PC-3 (cell line): ENCODE measurements around the gene MRPL2. TPM values are rescaled to one million over a fixed set of nuclear protein-coding genes. Genes with fewer than 3 reads are reported as not detected.
"Not testable (repeated sequence)": the region's sequence is repeated elsewhere in the genome, so short reads cannot be mapped to it uniquely, and the experiment has no call there.

Source experiments
- ATAC-seq: fragments of 200-7000 bp; cut with Tn5 transposase; 2 replicates; pipeline ENCODE4 v1.9.1; 2020; ENCODE audit warnings: mild to moderate bottlenecking, moderate library complexity
- BruUV-seq: library from RNA; stranded (reverse); fragments of 400-500 nt; replicated peaks from 2 replicates; lab custom pipeline; 2021; lab: Mats Ljungman, UMichigan
- CTCF ChIA-PET: fragments of 300-600 bp; sonication (Branson Sonifier 250); formaldehyde crosslinking; loops from one replicate; lab custom pipeline; 2022; ENCODE audit warnings: antibody characterized with exemption; lab: Charles Lee
- POLR2A ChIA-PET: fragments of 300-600 bp; sonication (Branson Sonifier 250); formaldehyde crosslinking; loops from one replicate; lab custom pipeline; 2022; ENCODE audit warnings: antibody characterized with exemption; ENCODE audit not compliant: unreplicated experiment; lab: Charles Lee
- DNase-seq: peaks from one replicate; pipeline ENCODE4 v3.0.0-alpha.2; 2015
- H2AFZ ChIP-seq: fragments of 300-600 bp; sonication (generic); 2 replicates; pipeline ENCODE4 v1.6.0; 2016; ENCODE audit warnings: antibody characterized with exemption, low read length
- H3F3A ChIP-seq: fragments of 300-600 bp; sonication (generic); one replicate; pipeline ENCODE4 v1.6.0; 2017; ENCODE audit warnings: antibody characterized with exemption, low read length, control low read depth, mild to moderate bottlenecking; ENCODE audit not compliant: unreplicated experiment
- H3K27ac ChIP-seq: fragments of 300-600 bp; sonication (generic); 2 replicates; pipeline ENCODE4 v1.5.1; 2016; ENCODE audit warnings: mild to moderate bottlenecking, low read length
- H3K27me3 ChIP-seq: fragments of 300-600 bp; sonication (generic); 2 replicates; pipeline ENCODE4 v1.6.1; 2016; ENCODE audit warnings: low read length, mixed read lengths
- H3K36me3 ChIP-seq: fragments of 300-600 bp; sonication (generic); 2 replicates; pipeline ENCODE4 v1.6.1; 2016; ENCODE audit warnings: low read depth, mixed run types, low read length, mixed read lengths
- H3K4me1 ChIP-seq: fragments of 300-600 bp; sonication (generic); 2 replicates; pipeline ENCODE4 v1.5.1; 2016; ENCODE audit warnings: low read length; ENCODE audit not compliant: insufficient read depth
- H3K4me2 ChIP-seq: fragments of 300-600 bp; sonication (generic); 2 replicates; pipeline ENCODE4 v1.6.0; 2016; ENCODE audit warnings: low read length
- H3K4me3 ChIP-seq: fragments of 300-600 bp; sonication (generic); 2 replicates; pipeline ENCODE4 v1.5.1; 2016; ENCODE audit warnings: mild to moderate bottlenecking, low read length, mixed read lengths
- H3K79me2 ChIP-seq: fragments of 300-600 bp; sonication (generic); 2 replicates; pipeline ENCODE4 v1.6.1; 2017; ENCODE audit warnings: low read length, mixed read lengths
- H3K9ac ChIP-seq: fragments of 300-600 bp; sonication (generic); 2 replicates; pipeline ENCODE4 v1.6.0; 2016; ENCODE audit warnings: mild to moderate bottlenecking, low read length
- H3K9me2 ChIP-seq: fragments of 300-600 bp; sonication (generic); replicated peaks from 2 replicates; pipeline ENCODE4 v1.6.1; 2016; ENCODE audit warnings: mixed run types, low read length, mixed read lengths
- H3K9me3 ChIP-seq: fragments of 300-600 bp; sonication (generic); 2 replicates; pipeline ENCODE4 v1.6.1; 2016; ENCODE audit warnings: low read length, mixed read lengths
- H4K20me1 ChIP-seq: fragments of 300-600 bp; sonication (generic); 2 replicates; pipeline ENCODE4 v1.6.1; 2016; ENCODE audit warnings: low read length, mixed read lengths
- EZH2 ChIP-seq: fragments of 300-600 bp; sonication (generic); IDR thresholded peaks from one replicate; pipeline ENCODE4 v1.6.1; 2017; ENCODE audit warnings: antibody characterized with exemption, mild to moderate bottlenecking, low read length; ENCODE audit not compliant: unreplicated experiment
- EZH2phosphoT487 ChIP-seq: fragments of 300-600 bp; sonication (generic); IDR thresholded peaks from 2 replicates; pipeline ENCODE4 v1.6.1; 2018; ENCODE audit warnings: mild to moderate bottlenecking, antibody characterized with exemption, low read length, borderline replicate concordance
- intact Hi-C: fragments of 100-400 bp; cut with micrococcal nuclease; formaldehyde crosslinking; loops from 2 replicates; pipeline ENCODE4 v1.9.0; 2023
- total RNA-seq: library from RNA; depleted of rRNA; stranded (reverse); fragments of >200 nt; gene quantifications from 2 replicates; pipeline ENCODE4 v1.2.3, GENCODE V29; 2014
- TF ChIP-seq, protein P1 (sequence below): fragments of 300-600 bp; sonication (generic); conservative IDR thresholded peaks from 2 replicates; pipeline ENCODE4 v1.5.1; 2017; ENCODE audit warnings: antibody characterized with exemption, low read depth, mild to moderate bottlenecking, low read length

The MRPL2 gene
- total RNA-seq, 1 experiment from 2014 or later, result 59.8 TPM

- no peaks in the 10 kb centered on the region for H3F3A ChIP-seq
Observed at GRCh38 chr6:43086022-43086658, 26.9 kb upstream of the MRPL2 start.

DNA sequence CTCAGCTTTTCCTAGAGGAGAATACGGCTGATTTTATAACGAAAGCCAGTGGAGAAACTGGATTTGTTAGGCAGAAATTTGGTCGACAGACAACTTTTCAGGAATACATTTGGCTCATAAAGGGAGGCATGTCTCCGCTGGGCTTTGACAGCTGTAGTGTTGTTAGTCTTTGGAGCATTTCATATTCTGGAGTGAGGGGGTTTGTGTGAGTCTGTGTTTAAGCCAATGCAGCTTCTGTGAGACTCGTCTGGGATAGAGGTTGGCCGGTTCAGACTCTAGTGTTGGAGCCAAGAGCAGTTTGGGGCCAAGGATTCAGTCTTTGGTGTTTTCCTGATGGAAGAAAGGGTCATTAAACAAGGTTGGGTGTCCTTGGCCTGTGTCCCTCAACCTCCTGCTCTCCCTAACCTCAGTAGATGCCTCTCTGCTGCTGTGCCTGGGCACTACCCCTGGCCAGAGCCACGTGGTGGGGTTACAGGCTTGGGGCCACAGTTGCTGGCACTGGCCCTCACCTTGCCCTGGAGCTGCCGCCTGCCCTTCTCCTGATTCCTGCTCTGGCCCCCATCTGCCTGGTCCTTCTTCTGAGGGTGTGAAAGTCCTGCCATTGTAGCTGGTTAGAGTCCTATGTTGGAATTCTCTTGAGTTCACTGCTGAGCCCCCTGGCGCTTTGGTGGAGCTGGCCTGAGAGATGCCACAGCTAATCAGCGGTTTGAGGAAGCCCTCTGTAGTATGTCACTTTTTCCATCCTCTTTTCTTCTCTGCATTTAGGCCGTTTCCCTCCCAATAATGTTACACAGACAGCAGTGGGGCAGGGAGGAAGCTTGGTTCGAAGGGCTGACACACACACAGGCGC, 23.8 kb upstream of the MRPL2 start:
- Histone ChIP-seq H3K27me3 (no peaks in the 10 kb centered on the region), H3K79me2 (peaks cover 74% of the 10 kb centered on the region), H3K4me3 (no peak overlapping the region), H3F3A (no peaks in the 10 kb centered on the region), H3K27ac (no peak overlapping the region), H3K4me2 (no peak overlapping the region), H3K4me1 (no peaks in the 10 kb centered on the region; the same call in 1 of the 2 replicates), H3K36me3 (no peaks in the 10 kb centered on the region), H3K9ac (no peak overlapping the region), H3K9me2 (no peaks in the 10 kb centered on the region), H4K20me1 (no peaks in the 10 kb centered on the region), H3K9me3 (no peaks in the 10 kb centered on the region), H2AFZ (no peak overlapping the region)
- ATAC-seq (no peak), DNase-seq (no peak)
- no TSS peak for BruUV-seq
- TF ChIP-seq, protein P1, sequence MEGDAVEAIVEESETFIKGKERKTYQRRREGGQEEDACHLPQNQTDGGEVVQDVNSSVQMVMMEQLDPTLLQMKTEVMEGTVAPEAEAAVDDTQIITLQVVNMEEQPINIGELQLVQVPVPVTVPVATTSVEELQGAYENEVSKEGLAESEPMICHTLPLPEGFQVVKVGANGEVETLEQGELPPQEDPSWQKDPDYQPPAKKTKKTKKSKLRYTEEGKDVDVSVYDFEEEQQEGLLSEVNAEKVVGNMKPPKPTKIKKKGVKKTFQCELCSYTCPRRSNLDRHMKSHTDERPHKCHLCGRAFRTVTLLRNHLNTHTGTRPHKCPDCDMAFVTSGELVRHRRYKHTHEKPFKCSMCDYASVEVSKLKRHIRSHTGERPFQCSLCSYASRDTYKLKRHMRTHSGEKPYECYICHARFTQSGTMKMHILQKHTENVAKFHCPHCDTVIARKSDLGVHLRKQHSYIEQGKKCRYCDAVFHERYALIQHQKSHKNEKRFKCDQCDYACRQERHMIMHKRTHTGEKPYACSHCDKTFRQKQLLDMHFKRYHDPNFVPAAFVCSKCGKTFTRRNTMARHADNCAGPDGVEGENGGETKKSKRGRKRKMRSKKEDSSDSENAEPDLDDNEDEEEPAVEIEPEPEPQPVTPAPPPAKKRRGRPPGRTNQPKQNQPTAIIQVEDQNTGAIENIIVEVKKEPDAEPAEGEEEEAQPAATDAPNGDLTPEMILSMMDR, result no peak
- TF ChIP-seq EZH2 (no peak), EZH2phosphoT487 (no peak)
- ChIA-PET CTCF (no interaction called here), POLR2A (no interaction called here)
- intact Hi-C loops, result no loop called here

More at GRCh38 chr6:43086022-43086658, 26.9 kb upstream of the MRPL2 start:
- DNase-seq (no peak), ATAC-seq (no peak)
- no peaks in the 10 kb centered on the region for H3K27me3 ChIP-seq
- CTCF ChIA-PET, result no interaction called here
- no peak overlapping the region for H2AFZ ChIP-seq
- POLR2A ChIA-PET, result interaction anchor here (0.6 kb wide), 1 partner anchor 90 kb away, joined by 5 read pairs; no protein-coding TSS in a partner anchor
- H3K4me3 ChIP-seq, result no peak overlapping the region
- intact Hi-C loops, result no loop called here
- peaks cover 14% of the 10 kb centered on the region for H3K4me1 ChIP-seq
- H3K27ac ChIP-seq, result no peak overlapping the region
- H3K4me2 ChIP-seq, result no peak overlapping the region
- peaks cover 5% of the 10 kb centered on the region; the same call in 1 of the 2 replicates for H4K20me1 ChIP-seq
- no TSS peak for BruUV-seq
- H3K9ac ChIP-seq, result no peak overlapping the region
- no peaks in the 10 kb centered on the region for H3K9me2 ChIP-seq
- peaks cover 65% of the 10 kb centered on the region for H3K79me2 ChIP-seq
- no peaks in the 10 kb centered on the region for H3K36me3 ChIP-seq
- TF ChIP-seq EZH2, result no peak
- TF ChIP-seq EZH2phosphoT487, result no peak
- TF ChIP-seq, protein P1, result no peak
- H3K9me3 ChIP-seq, result no peaks in the 10 kb centered on the region

DNA sequence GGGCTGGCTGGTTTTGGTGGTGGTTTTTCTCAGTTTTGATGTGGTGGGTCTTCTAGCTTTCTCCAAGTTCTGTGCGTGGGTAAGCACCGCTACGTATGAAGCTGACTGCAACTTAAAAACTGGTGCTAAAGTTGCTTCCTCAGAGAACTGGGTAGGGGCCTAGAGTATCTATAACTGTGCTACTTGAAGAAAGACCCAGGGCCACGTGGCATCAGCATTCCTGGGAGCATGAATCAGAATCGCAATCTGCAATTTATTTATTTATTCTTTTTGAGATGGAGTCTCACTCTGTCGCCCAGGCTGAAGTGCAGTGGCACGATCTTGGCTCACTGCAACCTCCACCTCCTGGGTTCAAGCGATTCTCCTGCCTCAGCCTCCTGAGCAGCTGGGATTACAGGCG, 22.7 kb upstream of the MRPL2 start:
- peak; percentile 23 for DNase-seq
- POLR2A ChIA-PET, H3K4me3 ChIP-seq, H3K4me2 ChIP-seq, H3K36me3 ChIP-seq, H3K27me3 ChIP-seq, H3K27ac ChIP-seq, H3F3A ChIP-seq, BruUV-seq, H3K9ac ChIP-seq, H3K9me2 ChIP-seq, H4K20me1 ChIP-seq, H3K4me1 ChIP-seq, H2AFZ ChIP-seq, intact Hi-C loops, H3K9me3 ChIP-seq, CTCF ChIA-PET, ATAC-seq: not testable (repeated sequence)
- peaks cover 77% of the 10 kb centered on the region for H3K79me2 ChIP-seq
